DMS114 treated with DMSO at 0.1 percent for 48 hours (cell line): ENCODE data around the gene CDK17.

Experiments
- DNase-seq: peaks from one replicate; lab custom pipeline; 2025; ENCODE audit not compliant: unreplicated experiment; lab: John Stamatoyannopoulos, UW

The CDK17 gene

GRCh38 chr12:96271469-96272199 is 128.6 kb downstream of the CDK17 start:
- DNase-seq: no peak

- no peak for DNase-seq
Measured at GRCh38 chr12:96266238-96266637, 134.0 kb downstream of the CDK17 start.

GRCh38 chr12:96265836-96266235 is 134.4 kb downstream of the CDK17 start:
- no peak for DNase-seq

- no peak for DNase-seq
Measured at GRCh38 chr12:96265400-96265799, 134.8 kb downstream of the CDK17 start.

- DNase-seq: no peak
Measured at GRCh38 chr12:96263449-96263902, 136.8 kb downstream of the CDK17 start.

GRCh38 chr12:96261557-96261956 is 138.7 kb downstream of the CDK17 start:
- no peak for DNase-seq

- DNase-seq: no peak
Measured at GRCh38 chr12:96260644-96261043, 139.6 kb downstream of the CDK17 start.

- DNase-seq: no peak
Measured at GRCh38 chr12:96260231-96260630, 140.0 kb downstream of the CDK17 start.

- DNase-seq: no peak
Measured at GRCh38 chr12:96258104-96258961, 141.9 kb downstream of the CDK17 start.

GRCh38 chr12:96257550-96258103 is 142.6 kb downstream of the CDK17 start:
- no peak for DNase-seq

- no peak for DNase-seq
Measured at GRCh38 chr12:96256672-96257361, 143.4 kb downstream of the CDK17 start.

- DNase-seq: no peak
Measured at GRCh38 chr12:96255077-96255476, 145.2 kb downstream of the CDK17 start.

GRCh38 chr12:96250119-96250685 is 150.0 kb downstream of the CDK17 start:
- DNase-seq: no peak

GRCh38 chr12:96249196-96250118 is 150.8 kb downstream of the CDK17 start:
- DNase-seq: no peak

- no peak for DNase-seq
Measured at GRCh38 chr12:96248136-96248931, 151.9 kb downstream of the CDK17 start.

GRCh38 chr12:96247563-96247962 is 152.7 kb downstream of the CDK17 start:
- no peak for DNase-seq

GRCh38 chr12:96246926-96247505 is 153.2 kb downstream of the CDK17 start:
- DNase-seq: no peak

GRCh38 chr12:96244826-96245225 is 155.4 kb downstream of the CDK17 start:
- DNase-seq: no peak

- no peak for DNase-seq
Measured at GRCh38 chr12:96242597-96242996, 157.6 kb downstream of the CDK17 start.
